ENCODE measurements around the gene GAPVD1. TPM values are rescaled to one million over a fixed set of nuclear protein-coding genes. Genes with fewer than 3 reads are reported as not detected.

The GAPVD1 gene
- total RNA-seq, 1 donor from 2014 or later: 33.4 TPM

DNA sequence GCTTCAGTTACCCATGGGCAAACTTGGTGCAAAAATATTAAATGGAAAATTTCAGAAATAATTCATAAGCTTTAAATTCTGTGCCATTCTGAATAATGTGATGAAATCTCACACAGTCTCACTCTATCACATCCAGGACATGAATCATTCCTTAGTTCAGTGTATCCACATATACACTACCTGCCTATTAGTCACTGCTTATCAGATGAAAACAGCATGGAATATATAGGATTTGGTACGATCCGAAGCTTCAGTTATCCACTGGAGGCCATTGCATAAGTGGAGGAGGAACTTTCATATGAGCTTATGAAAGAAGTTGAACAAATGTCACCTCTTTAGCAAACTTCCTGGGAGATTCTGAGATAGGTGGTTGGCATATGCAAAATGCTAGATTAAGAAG lies 64.2 kb downstream of the GAPVD1 start:
- Histone ChIP-seq H3K4me1 (no peaks in the 10 kb centered on the region), H3K27me3 (ENCODE audit: low read depth) (no peaks in the 10 kb centered on the region), H3K36me3 (peaks cover 89% of the 10 kb centered on the region), H3K9me3 (replicated peaks) (no peaks in the 10 kb centered on the region), H3K27ac (replicated peaks) (no peak overlapping the region), H3K4me3 (no peak overlapping the region)
- DNase-seq: no peak
- TF ChIP-seq, protein P1, sequence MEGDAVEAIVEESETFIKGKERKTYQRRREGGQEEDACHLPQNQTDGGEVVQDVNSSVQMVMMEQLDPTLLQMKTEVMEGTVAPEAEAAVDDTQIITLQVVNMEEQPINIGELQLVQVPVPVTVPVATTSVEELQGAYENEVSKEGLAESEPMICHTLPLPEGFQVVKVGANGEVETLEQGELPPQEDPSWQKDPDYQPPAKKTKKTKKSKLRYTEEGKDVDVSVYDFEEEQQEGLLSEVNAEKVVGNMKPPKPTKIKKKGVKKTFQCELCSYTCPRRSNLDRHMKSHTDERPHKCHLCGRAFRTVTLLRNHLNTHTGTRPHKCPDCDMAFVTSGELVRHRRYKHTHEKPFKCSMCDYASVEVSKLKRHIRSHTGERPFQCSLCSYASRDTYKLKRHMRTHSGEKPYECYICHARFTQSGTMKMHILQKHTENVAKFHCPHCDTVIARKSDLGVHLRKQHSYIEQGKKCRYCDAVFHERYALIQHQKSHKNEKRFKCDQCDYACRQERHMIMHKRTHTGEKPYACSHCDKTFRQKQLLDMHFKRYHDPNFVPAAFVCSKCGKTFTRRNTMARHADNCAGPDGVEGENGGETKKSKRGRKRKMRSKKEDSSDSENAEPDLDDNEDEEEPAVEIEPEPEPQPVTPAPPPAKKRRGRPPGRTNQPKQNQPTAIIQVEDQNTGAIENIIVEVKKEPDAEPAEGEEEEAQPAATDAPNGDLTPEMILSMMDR (IDR thresholded peaks at IDR 0.05; ENCODE audit: borderline replicate concordance): no peak
- intact Hi-C loops (cut with micrococcal nuclease): no loop called here

DNA sequence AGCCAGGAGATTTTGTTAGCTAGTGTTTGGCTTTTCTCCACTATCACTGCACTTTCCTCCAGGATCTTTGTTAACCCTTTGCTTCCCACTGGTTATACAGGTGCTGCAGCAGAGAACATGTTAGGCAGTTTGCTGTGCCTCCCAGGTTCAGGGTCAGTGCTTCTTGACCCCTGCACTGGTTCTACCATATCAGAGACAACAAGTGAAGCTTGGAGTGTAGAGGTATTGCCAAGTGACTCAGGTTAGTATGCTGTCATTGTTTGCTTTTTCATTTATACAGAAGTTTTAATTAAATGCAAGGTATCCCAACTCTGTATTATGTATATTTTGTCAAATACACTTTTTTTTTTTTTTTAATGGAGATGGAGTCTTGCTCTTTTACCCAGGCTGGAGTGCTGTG lies 68.4 kb downstream of the GAPVD1 start:
- TF ChIP-seq, protein P1 (IDR thresholded peaks at IDR 0.05; ENCODE audit: borderline replicate concordance): no peak
- Histone ChIP-seq H3K27ac (replicated peaks) (no peak overlapping the region), H3K4me1 (peaks cover 11% of the 10 kb centered on the region), H3K4me3 (no peak overlapping the region), H3K27me3 (ENCODE audit: low read depth) (no peaks in the 10 kb centered on the region), H3K36me3 (peaks cover 89% of the 10 kb centered on the region), H3K9me3 (replicated peaks) (no peaks in the 10 kb centered on the region)
- intact Hi-C loops (cut with micrococcal nuclease): no loop called here
- DNase-seq: no peak

DNA sequence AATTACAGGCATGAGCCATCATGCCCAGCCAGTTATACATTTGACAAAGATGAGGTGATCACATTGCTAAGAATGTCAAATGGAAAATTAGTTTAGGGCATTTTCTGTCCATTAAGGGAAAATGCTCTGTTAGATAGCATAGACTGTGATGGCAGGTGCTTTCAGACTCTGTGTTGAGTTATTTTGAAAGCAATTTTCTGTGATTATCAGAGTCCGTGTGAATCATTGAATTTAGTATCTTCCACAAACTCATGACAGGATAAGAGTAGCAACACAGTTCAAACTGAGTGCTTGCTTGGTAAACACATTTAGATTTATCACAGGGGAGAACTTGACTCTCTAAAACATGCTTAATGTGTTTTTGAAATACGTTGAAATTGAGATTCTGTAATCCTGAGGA lies 69.0 kb downstream of the GAPVD1 start:
- no peak for DNase-seq
- Histone ChIP-seq H3K4me3 (no peak overlapping the region), H3K27me3 (ENCODE audit: low read depth) (no peaks in the 10 kb centered on the region), H3K9me3 (replicated peaks) (no peaks in the 10 kb centered on the region), H3K36me3 (peaks cover 89% of the 10 kb centered on the region), H3K4me1 (peaks cover 11% of the 10 kb centered on the region), H3K27ac (replicated peaks) (no peak overlapping the region)
- TF ChIP-seq, protein P1 (IDR thresholded peaks at IDR 0.05; ENCODE audit: borderline replicate concordance): no peak
- intact Hi-C loops (cut with micrococcal nuclease): no loop called here

DNA sequence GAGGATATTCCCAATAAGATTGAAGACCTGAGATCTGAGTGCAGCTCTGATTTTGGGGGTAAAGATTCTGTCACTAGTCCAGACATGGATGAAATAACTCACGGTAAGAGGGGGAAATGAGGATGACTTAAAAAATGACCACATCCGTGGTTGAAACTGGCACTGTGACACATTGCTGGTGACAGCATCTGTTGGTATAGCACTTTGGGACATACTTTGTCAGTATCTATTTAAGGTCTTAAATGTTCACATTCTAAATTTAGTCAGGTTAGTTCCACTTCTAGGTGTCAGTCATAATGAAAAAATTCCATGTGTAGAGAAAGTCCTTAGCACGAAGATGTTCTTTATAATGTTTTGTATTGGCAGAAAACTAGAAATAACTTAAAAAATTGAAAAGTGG lies 70.9 kb downstream of the GAPVD1 start:
- Histone ChIP-seq H3K27ac (replicated peaks) (peak overlapping the region; percentile 32), H3K9me3 (replicated peaks) (no peaks in the 10 kb centered on the region), H3K27me3 (ENCODE audit: low read depth) (no peaks in the 10 kb centered on the region), H3K4me3 (no peak overlapping the region), H3K36me3 (peaks cover 84% of the 10 kb centered on the region), H3K4me1 (peaks cover 11% of the 10 kb centered on the region)
- TF ChIP-seq, protein P1 (IDR thresholded peaks at IDR 0.05; ENCODE audit: borderline replicate concordance): no peak
- intact Hi-C loops (cut with micrococcal nuclease): no loop called here
- DNase-seq: no peak

DNA sequence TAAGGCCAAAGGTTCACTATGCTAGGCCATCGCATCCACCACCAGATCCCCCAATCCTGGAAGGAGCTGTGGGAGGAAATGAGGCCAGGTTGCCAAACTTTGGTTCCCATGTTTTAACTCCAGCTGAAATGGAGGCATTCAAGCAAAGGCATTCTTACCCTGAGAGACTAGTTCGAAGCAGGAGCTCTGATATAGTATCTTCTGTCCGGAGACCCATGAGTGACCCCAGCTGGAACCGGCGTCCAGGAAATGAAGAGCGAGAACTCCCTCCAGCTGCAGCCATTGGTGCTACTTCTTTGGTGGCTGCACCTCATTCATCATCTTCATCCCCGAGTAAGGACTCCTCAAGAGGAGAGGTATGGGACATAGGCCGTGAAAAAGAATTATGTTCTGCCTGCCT lies 75.6 kb downstream of the GAPVD1 start:
- no peak overlapping the region for H3K4me3 ChIP-seq
- H3K27me3 ChIP-seq (ENCODE audit: low read depth): no peaks in the 10 kb centered on the region
- TF ChIP-seq, protein P1 (IDR thresholded peaks at IDR 0.05; ENCODE audit: borderline replicate concordance): no peak
- peaks cover 7% of the 10 kb centered on the region for H3K4me1 ChIP-seq
- intact Hi-C loops (cut with micrococcal nuclease): no loop called here
- H3K9me3 ChIP-seq (replicated peaks): no peaks in the 10 kb centered on the region
- peaks cover 90% of the 10 kb centered on the region for H3K36me3 ChIP-seq
- no peak overlapping the region for H3K27ac ChIP-seq (replicated peaks)
- DNase-seq: no peak

DNA sequence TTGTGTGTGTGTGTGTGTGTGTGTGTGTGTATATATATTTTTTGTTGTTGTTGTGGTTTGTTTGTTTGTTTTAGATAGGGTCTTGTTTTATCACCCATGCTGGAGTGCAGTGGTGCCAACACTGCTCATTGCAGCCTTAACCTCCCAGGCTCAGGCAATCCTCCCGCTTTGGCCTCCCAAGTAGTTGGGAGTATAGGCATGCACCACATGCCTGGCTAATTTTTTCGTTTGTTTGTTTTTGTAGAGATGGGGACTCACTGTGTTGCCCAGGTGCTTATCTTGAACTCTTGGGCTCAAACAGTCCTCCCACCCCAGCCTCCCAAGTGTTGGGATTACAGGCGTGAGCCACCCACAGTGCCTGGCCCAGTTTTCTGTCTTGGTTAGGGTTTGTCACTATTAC lies 77.3 kb downstream of the GAPVD1 start:
- Histone ChIP-seq H3K9me3 (replicated peaks) (no peaks in the 10 kb centered on the region), H3K27ac (replicated peaks) (no peak overlapping the region), H3K4me1 (peaks cover 11% of the 10 kb centered on the region), H3K4me3 (no peak overlapping the region), H3K27me3 (ENCODE audit: low read depth) (no peaks in the 10 kb centered on the region), H3K36me3 (peaks cover 81% of the 10 kb centered on the region)
- intact Hi-C loops (cut with micrococcal nuclease): no loop called here
- no peak for DNase-seq
- TF ChIP-seq, protein P1 (IDR thresholded peaks at IDR 0.05; ENCODE audit: borderline replicate concordance): no peak
